COLO829 (cell line): ENCODE data around the gene SRRT.

Experiments used
- DNase-seq: peaks from one replicate; pipeline ENCODE4 v3.0.0; 2012; ENCODE audit warnings: low spot score

The SRRT gene

DNA sequence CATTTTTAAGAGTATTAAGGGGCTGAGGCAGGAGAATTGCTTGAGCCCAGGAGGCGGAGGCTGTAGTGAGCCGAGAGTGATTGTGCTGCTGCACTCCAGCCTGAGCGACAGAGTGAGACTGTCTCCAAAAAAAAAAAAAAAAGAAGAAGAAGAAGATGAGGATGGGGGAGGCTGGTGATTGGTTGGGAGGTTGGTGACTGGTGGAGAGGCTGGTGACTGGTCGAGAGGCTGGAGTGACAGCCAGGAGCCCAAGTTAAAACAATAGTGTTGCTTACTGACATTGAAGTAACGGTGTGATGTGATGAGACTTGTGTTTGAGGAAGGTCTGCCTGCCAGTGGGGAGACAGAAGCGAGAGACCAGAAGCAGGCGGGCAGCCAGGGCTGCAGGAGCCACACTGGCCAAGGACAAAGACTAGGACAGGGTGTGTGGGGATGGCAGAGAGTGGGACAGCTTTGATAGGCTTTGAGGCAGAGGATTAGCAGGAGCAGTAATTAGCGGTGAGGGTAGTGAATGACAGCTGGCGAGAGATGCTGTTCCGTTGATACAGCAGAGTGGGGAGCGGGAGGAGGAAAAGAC is 4.9 kb downstream of the SRRT start:
- DNase-seq, result no peak

- no peak for DNase-seq
Observed at GRCh38 chr7:100880645-100881044, 5.7 kb downstream of the SRRT start.

- DNase-seq, result no peak
Observed at GRCh38 chr7:100881136-100881535, 6.2 kb downstream of the SRRT start.

- no peak for DNase-seq
Observed at GRCh38 chr7:100882201-100882600, 7.3 kb downstream of the SRRT start.

DNA sequence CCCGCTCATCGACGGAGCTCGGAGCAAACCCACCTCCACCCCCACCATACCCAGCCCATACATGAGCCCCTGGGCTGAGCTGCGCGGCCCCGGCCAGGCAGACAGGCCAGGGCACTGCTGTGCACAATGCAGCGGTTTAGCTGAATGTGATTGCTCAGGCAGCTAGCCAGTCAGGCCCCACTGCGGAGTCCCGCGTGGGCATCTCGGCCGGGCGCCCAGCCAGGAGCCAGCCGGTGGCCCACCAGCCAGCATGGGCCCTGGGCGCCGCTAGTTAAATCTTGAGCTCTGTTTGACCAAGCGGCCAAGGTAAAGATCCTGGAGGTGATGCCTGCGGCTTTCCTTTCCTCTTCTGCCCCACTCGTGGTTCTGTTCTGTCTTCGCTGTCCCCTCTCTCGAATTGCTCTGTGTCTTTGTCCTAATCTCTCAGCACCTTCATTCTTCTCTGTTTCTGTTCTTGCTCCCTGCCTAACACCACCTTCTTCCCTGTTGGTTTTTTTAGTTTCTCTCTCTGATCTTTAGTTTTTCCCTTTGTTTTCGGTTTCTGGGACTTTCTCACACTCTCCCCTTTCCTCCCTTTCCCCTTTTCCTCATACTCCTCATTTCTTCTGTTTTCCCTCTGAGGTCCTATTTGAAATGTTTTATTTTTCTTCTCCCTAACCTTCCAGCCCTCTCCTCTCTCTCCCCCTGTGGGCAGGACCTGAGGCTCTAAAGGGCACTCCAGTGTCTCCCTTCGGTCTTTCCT is 8.1 kb downstream of the SRRT start:
- no peak for DNase-seq

- DNase-seq, result no peak
Observed at GRCh38 chr7:100884736-100885439, 10.0 kb downstream of the SRRT start.

DNA sequence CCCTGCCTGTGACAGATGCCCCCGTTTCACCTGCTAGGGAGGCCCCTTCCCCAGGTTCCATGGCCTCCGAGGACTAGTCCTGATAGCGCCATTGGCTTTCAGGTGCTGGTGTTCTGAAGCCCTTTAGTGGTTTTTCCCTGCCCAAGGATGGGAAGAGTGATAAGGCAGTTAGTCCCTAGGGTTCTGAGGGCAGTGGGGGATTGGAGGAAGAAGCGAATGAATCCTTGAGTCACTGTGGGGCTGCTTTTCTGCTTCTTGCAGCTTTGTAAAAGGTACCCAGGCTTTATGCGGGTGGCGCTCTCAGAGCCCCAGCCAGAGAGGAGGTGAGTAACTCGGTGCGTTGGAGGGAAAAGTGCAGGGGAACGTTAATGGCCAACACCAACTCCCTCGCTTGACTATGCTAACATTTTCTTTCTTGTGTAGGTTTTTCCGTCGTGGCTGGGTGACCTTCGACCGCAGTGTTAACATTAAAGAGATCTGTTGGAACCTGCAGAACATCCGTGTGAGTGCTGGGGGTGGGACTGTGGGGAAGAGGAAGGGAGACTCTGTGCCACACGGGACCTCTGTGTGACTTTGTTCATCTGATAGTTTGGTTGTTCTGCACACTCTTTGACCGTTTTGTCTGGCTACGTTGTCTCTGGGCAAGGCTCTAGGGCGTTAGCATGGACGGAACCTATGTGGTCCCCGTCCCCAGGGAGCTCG is 10.7 kb downstream of the SRRT start:
- no peak for DNase-seq

- DNase-seq, result no peak
Observed at GRCh38 chr7:100886142-100886935, 11.4 kb downstream of the SRRT start.

DNA sequence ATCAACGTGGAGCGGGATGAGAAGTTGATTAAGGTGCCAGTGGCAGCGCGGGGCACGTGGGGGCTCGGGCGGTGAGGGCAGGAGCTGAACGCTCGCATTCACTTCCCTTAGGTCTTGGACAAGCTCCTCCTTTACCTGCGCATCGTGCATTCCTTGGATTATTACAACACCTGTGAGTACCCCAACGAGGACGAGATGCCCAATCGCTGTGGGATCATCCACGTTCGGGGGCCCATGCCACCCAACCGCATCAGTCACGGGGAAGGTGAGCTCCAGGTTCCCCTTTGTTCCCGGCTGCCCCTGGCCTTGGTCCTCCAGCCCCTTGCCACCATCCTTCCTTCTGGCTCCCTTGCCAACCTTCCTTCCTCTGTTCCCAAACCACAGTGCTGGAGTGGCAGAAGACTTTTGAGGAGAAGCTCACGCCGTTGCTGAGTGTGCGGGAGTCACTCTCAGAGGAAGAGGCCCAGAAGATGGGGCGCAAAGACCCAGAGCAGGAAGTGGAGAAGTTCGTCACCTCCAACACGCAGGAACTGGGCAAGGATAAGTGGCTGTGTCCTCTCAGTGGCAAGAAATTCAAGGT is 12.1 kb downstream of the SRRT start:
- no peak for DNase-seq

DNA sequence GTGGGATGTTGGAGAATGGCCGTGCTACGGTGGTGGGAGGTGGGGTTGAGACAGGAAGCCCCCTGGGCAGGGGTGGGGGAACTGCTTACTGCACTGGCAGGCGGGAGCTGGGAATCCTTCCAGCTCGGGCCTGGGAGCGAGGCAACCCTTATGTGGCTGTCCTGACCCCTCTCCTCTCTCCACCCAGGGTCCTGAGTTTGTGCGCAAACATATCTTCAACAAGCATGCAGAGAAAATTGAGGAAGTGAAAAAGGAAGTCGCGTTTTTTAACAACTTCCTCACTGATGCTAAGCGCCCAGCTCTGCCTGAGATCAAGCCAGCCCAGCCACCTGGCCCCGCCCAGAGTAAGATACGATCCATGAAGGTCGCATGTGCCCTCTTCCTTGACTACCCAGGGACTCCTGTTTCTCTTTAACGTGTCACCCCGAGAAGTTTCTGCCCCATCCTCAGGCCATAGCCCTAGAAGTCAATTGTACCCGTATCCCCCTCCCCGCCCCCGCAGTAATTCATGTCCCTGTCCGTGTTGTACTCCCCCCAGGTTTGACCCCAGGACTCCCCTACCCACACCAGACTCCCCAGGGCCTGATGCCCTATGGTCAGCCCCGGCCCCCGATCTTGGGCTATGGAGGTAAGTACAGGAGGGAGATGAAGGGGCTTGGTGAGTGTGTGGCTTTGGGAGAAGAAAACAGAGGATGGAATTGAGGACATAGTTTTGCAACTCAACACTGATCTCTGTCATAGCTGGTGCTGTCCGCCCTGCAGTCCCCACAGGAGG is 12.8 kb downstream of the SRRT start:
- DNase-seq, result no peak

GRCh38 chr7:100888291-100888987 is 13.5 kb downstream of the SRRT start:
- DNase-seq, result no peak

DNA sequence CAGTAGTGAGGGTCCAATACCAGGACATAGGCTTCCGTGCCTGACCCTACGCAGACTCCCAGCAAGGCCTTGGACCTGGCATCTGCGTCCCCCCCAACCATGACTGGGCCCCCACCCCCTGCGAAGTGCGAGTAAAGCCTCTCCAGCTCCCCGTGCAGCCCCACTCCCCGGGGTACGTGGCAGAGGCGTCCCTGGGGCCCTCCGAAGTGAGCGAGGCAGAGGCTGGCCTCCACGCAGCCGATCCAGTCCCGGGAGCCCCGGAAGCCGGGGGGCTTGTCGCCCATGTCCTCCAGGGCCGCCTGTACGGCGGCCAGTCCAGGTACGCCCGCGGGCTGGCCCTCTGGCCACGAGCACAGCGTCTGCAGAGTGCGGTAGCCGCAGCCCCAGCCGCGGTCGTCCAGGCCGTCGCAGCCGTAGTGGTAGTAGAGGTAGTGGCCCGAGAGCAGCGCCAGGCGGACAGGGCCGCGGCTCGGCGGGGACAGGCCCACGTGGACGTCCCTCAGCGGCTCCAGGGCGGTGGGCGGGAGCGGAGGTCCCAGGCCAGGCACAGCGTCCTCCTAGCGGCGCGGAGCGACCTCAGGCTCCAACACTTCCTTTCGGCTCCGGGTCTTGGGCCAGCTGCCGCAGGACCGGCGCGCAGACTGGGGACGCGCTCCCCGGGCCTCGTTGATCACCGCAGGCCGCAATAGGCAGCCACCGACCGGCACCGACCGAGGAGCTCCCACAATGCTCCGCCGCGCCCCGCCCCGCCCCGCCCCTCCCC is 14.3 kb downstream of the SRRT start, which contains the start of gene UFSP1:
UFSP1 (minus strand) TSS at position 728 of the 763 bp plus-strand sequence; CDS start at position 284, 444 bp downstream.
- no peak for DNase-seq

- DNase-seq, result no peak
Observed at GRCh38 chr7:100890653-100891567, 16.0 kb downstream of the SRRT start.

GRCh38 chr7:100891568-100892247 is 16.8 kb downstream of the SRRT start:
- DNase-seq, result no peak

GRCh38 chr7:100892364-100893317 is 17.7 kb downstream of the SRRT start:
- no peak for DNase-seq

DNA sequence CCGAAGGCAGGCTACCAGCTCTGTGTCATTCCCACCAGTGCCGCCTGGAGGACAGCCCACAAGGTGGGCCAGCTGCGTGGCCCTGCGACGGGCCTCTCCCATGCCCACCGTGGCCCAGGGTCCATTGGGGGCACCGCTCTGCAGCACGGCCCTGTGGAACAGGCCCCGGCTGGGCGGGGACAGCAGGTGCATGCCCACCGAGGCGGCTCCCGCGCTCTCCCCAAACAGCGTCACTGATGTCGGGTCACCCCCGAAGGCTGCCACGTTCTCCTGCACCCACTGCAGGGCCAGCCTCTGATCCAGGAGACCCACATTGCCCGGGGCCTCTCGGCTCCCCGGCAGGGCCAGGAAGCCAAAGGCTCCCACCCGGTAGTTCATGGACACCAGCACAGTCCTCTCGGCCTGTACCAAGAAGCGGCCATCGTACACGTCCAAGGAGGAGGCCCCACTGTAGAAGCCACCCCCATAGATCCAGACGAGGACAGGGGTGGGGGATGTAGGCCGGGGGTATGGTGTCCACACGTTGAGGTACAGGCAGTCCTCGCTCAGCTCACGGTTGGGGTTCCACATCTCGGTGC is 18.5 kb downstream of the SRRT start:
- no peak for DNase-seq
